Tibial artery (tissue), 4 donors: ENCODE data around the gene GNB1L.

Source experiments
- DNase-seq, 2 donors: peaks; one replicate each; pipeline ENCODE4 v3.0.0-alpha.2; 2019
- H3K27ac ChIP-seq, 2 donors: fragments of 200-600 bp; sonication (generic) in 1 of 2; 1 replicate in 1 of 2; 2 replicates in 1 of 2; pipeline ENCODE4 v1.5.1; 2018 to 2019; ENCODE audit warnings: mild to moderate bottlenecking in 1 of 2
- H3K27me3 ChIP-seq, 2 donors: fragments of 200-600 bp; sonication (generic) in 1 of 2; one replicate each; pipeline versions ENCODE4 v1.5.1 to v1.6.0; 2016 to 2019
- H3K36me3 ChIP-seq, 3 donors: fragments of 200-600 bp; sonication (generic) in 2 of 3; one replicate each; pipeline ENCODE4 v1.5.1; 2016 to 2019; ENCODE audit warnings: mild to moderate bottlenecking in 2 of 3
- H3K4me1 ChIP-seq, 4 donors: fragments of 200-600 bp; sonication (generic) in 2 of 4; 1 replicate in 3 of 4; 2 replicates in 1 of 4; pipeline ENCODE4 v1.5.1; 2016 to 2019
- H3K4me3 ChIP-seq, 2 donors: fragments of 200-600 bp; sonication (generic) in 1 of 2; 1 replicate in 1 of 2; 2 replicates in 1 of 2; pipeline ENCODE4 v1.5.1; 2018 to 2019; ENCODE audit warnings: mild to moderate bottlenecking in 2 of 2
- H3K9me3 ChIP-seq, 3 donors: fragments of 200-600 bp; sonication (generic) in 1 of 3; one replicate each; pipeline ENCODE4 v1.5.1; 2016 to 2019
- CTCF ChIP-seq, 2 experiments: fragments of 200-600 bp in 1 of 2; fragments of 450-650 bp in 1 of 2; IDR thresholded peaks; one replicate each; pipeline ENCODE4 v1.5.1; 2017 to 2019; ENCODE audit warnings: antibody characterized with exemption in 2 of 2, mild to moderate bottlenecking in 1 of 2, moderate library complexity in 1 of 2
- intact Hi-C: fragments of 100-400 bp; cut with DNase I; formaldehyde crosslinking; loops from one replicate; pipeline ENCODE4 v1.15.0; 2023; ENCODE audit warnings: low total_unique reads

Gene GNB1L

GRCh38 chr22:19800761-19801244 is 53.9 kb downstream of the GNB1L start:
- H3K27ac ChIP-seq = no peak overlapping the region
- intact Hi-C loops = no loop called here
- H3K36me3 ChIP-seq = peaks cover 0 to 44% (median 7%) of the 10 kb centered on the region in 3 donors
- H3K4me3 ChIP-seq = no peak overlapping the region
- no peaks in the 10 kb centered on the region for H3K27me3 ChIP-seq
- DNase-seq = no peak
- no peaks in the 10 kb centered on the region for H3K9me3 ChIP-seq
- no peak for TF ChIP-seq CTCF (IDR thresholded peaks at IDR 0.05)
- peaks cover 0 to 3% (median 0%) of the 10 kb centered on the region in 4 donors for H3K4me1 ChIP-seq

- no peaks in the 10 kb centered on the region for H3K9me3 ChIP-seq
- H3K4me1 ChIP-seq = peaks cover 0 to 3% (median 0%) of the 10 kb centered on the region in 4 donors
- peaks cover 0 to 39% (median 3%) of the 10 kb centered on the region in 3 donors for H3K36me3 ChIP-seq
- intact Hi-C loops = no loop called here
- H3K27ac ChIP-seq = no peak overlapping the region
- H3K27me3 ChIP-seq = no peaks in the 10 kb centered on the region
- DNase-seq = no peak
- no peak for TF ChIP-seq CTCF (IDR thresholded peaks at IDR 0.05)
- no peak overlapping the region for H3K4me3 ChIP-seq
Observed at GRCh38 chr22:19800306-19800705, 54.4 kb downstream of the GNB1L start.

GRCh38 chr22:19799322-19800190 is 55.1 kb downstream of the GNB1L start:
- no peaks in the 10 kb centered on the region for H3K27me3 ChIP-seq
- no peak overlapping the region for H3K4me3 ChIP-seq
- DNase-seq = peak in 1 of 2 donors; percentile 54
- H3K9me3 ChIP-seq = no peaks in the 10 kb centered on the region
- peaks cover 0 to 37% (median 3%) of the 10 kb centered on the region in 3 donors for H3K36me3 ChIP-seq
- intact Hi-C loops = no loop called here
- TF ChIP-seq CTCF (IDR thresholded peaks at IDR 0.05) = no peak
- H3K27ac ChIP-seq = no peak overlapping the region
- peaks cover 0 to 3% (median 0%) of the 10 kb centered on the region in 4 donors for H3K4me1 ChIP-seq

GRCh38 chr22:19798891-19799293 is 55.8 kb downstream of the GNB1L start:
- H3K4me1 ChIP-seq = peaks cover 0 to 3% (median 0%) of the 10 kb centered on the region in 4 donors

GRCh38 chr22:19798003-19798665 is 56.5 kb downstream of the GNB1L start:
- Histone ChIP-seq H3K36me3 (peaks cover 0 to 35% (median under 1%) of the 10 kb centered on the region in 3 donors), H3K27ac (no peak overlapping the region), H3K27me3 (no peaks in the 10 kb centered on the region), H3K9me3 (no peaks in the 10 kb centered on the region), H3K4me1 (peaks cover 0 to 3% (median 0%) of the 10 kb centered on the region in 4 donors), H3K4me3 (no peak overlapping the region)
- intact Hi-C loops = no loop called here
- no peak for TF ChIP-seq CTCF (IDR thresholded peaks at IDR 0.05)
- DNase-seq = no peak

More at GRCh38 chr22:19798891-19799293, 55.8 kb downstream of the GNB1L start:
- no peak for DNase-seq
- H3K9me3 ChIP-seq = no peaks in the 10 kb centered on the region
- intact Hi-C loops = no loop called here
- no peaks in the 10 kb centered on the region for H3K27me3 ChIP-seq
- no peak overlapping the region for H3K27ac ChIP-seq
- peaks cover 0 to 37% (median 3%) of the 10 kb centered on the region in 3 donors for H3K36me3 ChIP-seq
- no peak overlapping the region for H3K4me3 ChIP-seq
- no peak for TF ChIP-seq CTCF (IDR thresholded peaks at IDR 0.05)
